Esophagus (tissue), 2 donors: Measurements from ENCODE around the gene MLLT10. TPM values are rescaled to one million over a fixed set of nuclear protein-coding genes. Genes with fewer than 3 reads are reported as not detected.

Experiments
- H3K27ac ChIP-seq, 2 donors: one replicate each; pipeline ENCODE4 v1.5.1; 2013; ENCODE audit warnings: low read depth in 2 of 2, mild to moderate bottlenecking in 2 of 2, inconsistent platforms in 1 of 2, low read length in 1 of 2, moderate library complexity in 1 of 2
- H3K27me3 ChIP-seq, 2 donors: one replicate each; pipeline ENCODE4 v1.6.1; 2013; ENCODE audit warnings: low read length in 2 of 2, control low read depth in 1 of 2, mild to moderate bottlenecking in 1 of 2; ENCODE audit not compliant: insufficient read depth in 2 of 2, control insufficient read depth in 1 of 2
- H3K36me3 ChIP-seq, 2 donors: one replicate each; pipeline ENCODE4 v1.6.1; 2013; ENCODE audit warnings: low read length in 1 of 2; ENCODE audit not compliant: control insufficient read depth in 2 of 2, insufficient read depth in 2 of 2
- H3K4me1 ChIP-seq, 2 donors: one replicate each; pipeline ENCODE4 v1.6.1; 2013; ENCODE audit warnings: low read length in 1 of 2; ENCODE audit not compliant: control insufficient read depth in 2 of 2, insufficient read depth in 2 of 2
- H3K4me3 ChIP-seq, 2 donors: one replicate each; pipeline ENCODE4 v1.5.1; 2013; ENCODE audit warnings: low read length in 2 of 2, mild to moderate bottlenecking in 2 of 2, low read depth in 1 of 2, moderate library complexity in 1 of 2
- H3K9me3 ChIP-seq, 2 donors: one replicate each; pipeline ENCODE4 v1.6.1; 2013; ENCODE audit warnings: mild to moderate bottlenecking in 2 of 2, low read depth in 1 of 2, low read length in 1 of 2, moderate library complexity in 1 of 2; ENCODE audit not compliant: control insufficient read depth in 2 of 2, insufficient read depth in 1 of 2
- WGBS, 2 donors: extraction: QIAGEN DNeasy Blood & Tissue Kit; methylation state at CpG; one replicate each; pipeline ENCODE4 v1.1.7; 2013; 5-methylcytosine and 5-hydroxymethylcytosine counted together
- polyA plus RNA-seq, 2 donors: library from polyadenylated mRNA; stranded (reverse); fragments of 200-250 nt; gene quantifications; one replicate each; pipeline ENCODE4 v1.2.3, GENCODE V29; 2013
- donor health status: healthy with polysubstance abuse.
- donor health status: Bipolar disorder and iron deficiency.

Gene MLLT10
- polyA plus RNA-seq, 2 donors: 14.2 to 17.7 TPM

DNA sequence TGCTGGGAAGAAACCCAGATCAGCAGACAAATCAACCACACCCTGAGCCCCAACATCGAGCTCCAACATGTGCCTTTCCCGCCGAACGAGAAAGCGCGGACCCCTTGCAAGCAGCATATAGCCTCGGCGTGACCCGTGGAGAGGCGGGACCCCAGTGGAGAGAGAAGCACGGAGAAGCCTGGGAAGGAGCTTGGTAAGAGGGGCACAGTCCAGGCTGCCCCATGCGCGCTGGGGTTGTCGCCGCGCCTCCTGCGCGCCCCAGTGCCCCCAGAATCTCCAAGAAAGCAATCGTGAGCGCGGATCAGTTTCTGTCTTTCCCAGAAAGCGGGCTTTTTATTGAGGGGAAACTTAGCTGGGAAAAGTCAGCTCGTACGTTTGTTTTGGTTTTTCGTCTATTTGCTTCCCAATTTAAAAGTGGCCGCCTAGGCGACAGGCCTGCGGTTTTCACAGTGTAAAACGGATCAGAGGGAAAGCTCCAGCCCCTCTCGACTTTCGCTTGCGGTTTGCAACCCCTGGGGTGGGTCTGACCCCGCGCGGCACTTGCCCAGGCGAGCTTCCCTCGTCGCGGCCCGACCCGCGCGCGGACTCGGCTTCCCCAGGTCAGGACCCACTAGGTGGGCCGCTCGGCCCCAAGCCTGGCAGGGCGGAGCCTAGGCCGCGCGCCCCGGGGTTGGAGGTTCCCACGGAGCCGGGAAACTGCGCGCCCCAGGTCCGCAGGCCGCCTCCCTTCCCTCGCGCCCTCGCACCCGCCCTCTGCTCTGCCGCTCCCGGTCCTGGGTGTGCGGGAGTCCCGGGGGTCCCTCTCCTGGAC is 39.6 kb upstream of the MLLT10 start:
- 16 to 17% methylated on average over 66 of the region's 66 CpGs for WGBS, 2 donors
- H3K36me3 ChIP-seq: no peaks in the 10 kb centered on the region
- H3K4me1 ChIP-seq: peaks cover 0 to 3% of the 10 kb centered on the region in 2 donors
- peak overlapping the region; percentile 43 to 44 for H3K27ac ChIP-seq
- no peaks in the 10 kb centered on the region for H3K9me3 ChIP-seq
- H3K27me3 ChIP-seq: no peaks in the 10 kb centered on the region
- H3K4me3 ChIP-seq: peak overlapping the region; percentile 66 to 73

DNA sequence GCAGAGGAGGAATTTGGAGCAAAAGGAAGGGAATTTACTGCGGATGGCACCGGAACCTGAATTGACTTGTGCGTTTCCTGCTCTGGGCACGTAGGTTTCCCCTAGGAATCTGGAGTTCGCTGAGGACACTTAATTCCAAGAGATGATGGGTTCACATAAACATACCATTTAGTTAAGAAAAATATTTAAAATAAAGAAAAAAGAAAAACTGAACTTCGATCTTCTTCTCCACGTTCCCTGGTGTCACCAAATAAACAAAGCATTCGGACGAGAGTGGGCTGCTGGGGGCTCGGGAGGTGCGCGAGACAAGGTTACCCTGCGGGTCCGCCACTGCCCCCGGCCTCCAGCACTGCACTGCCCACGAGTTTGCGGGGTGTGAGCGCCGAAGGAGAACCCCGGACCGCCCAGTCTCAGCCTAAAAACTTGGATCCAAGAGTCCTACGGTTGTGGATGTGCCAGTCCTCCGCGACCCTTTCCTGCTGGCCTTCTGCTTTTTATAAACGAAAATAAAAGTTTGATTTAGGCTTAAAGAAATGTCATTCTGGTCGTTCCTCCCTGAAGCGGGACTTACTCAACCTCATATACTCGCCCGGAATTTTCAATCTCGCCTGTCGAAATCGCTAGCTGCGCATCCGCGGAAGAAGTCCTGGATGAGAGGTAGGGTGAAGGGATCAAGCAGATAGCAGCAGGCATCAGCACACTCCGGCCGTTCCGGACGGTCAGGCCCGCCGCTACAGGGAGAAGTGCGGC is 38.9 kb upstream of the MLLT10 start:
- H3K9me3 ChIP-seq: no peaks in the 10 kb centered on the region
- peak overlapping the region in 1 of 2 donors; percentile 43 for H3K27ac ChIP-seq
- no peaks in the 10 kb centered on the region for H3K27me3 ChIP-seq

DNA sequence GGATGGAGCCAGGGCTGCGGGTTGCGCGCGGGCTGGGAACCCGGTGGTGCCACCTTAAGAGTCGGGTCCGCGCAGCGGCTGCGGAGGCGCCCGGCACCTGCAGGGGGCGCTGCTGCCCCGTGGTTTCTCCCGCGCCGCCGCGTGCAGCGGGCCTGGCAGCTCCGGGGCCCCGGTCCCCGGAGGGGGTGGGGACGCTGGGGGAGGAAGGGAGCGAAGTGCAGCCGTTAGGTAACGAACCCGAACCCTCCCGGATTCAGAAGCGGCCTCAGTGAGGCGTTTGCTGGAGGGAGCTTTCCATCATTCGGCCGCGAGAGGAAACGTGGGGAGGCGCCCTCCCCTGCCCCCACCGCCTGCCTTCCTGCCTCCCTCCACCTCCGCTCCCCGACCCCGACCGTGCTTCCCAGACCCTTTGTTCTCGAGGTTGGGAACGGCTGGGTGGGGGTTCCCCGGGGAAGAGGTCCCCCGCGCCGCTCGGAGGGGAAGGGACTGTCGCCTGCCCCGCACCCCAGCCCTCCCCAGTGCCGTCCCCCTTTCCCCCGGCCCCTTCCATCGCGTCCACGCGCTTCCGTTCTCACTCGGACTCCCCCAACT is 38.2 kb upstream of the MLLT10 start:
- no peaks in the 10 kb centered on the region for H3K9me3 ChIP-seq
- peak overlapping the region; percentile 49 to 75 for H3K27ac ChIP-seq
- peaks cover 0 to 3% of the 10 kb centered on the region in 2 donors for H3K4me1 ChIP-seq
- H3K4me3 ChIP-seq: peak overlapping the region; percentile 66 to 73
- WGBS, 2 donors: 1% methylated on average over 34 to 57 of the region's 58 CpGs
- no peaks in the 10 kb centered on the region for H3K36me3 ChIP-seq
- no peaks in the 10 kb centered on the region for H3K27me3 ChIP-seq

More for the DNA sequence above, 38.9 kb upstream of the MLLT10 start:
- no peaks in the 10 kb centered on the region for H3K36me3 ChIP-seq
- peaks cover 0 to 3% of the 10 kb centered on the region in 2 donors for H3K4me1 ChIP-seq
- H3K4me3 ChIP-seq: peak overlapping the region; percentile 66 to 73
- WGBS, 2 donors: 0% methylated on average over 39 to 42 of the region's 42 CpGs

DNA sequence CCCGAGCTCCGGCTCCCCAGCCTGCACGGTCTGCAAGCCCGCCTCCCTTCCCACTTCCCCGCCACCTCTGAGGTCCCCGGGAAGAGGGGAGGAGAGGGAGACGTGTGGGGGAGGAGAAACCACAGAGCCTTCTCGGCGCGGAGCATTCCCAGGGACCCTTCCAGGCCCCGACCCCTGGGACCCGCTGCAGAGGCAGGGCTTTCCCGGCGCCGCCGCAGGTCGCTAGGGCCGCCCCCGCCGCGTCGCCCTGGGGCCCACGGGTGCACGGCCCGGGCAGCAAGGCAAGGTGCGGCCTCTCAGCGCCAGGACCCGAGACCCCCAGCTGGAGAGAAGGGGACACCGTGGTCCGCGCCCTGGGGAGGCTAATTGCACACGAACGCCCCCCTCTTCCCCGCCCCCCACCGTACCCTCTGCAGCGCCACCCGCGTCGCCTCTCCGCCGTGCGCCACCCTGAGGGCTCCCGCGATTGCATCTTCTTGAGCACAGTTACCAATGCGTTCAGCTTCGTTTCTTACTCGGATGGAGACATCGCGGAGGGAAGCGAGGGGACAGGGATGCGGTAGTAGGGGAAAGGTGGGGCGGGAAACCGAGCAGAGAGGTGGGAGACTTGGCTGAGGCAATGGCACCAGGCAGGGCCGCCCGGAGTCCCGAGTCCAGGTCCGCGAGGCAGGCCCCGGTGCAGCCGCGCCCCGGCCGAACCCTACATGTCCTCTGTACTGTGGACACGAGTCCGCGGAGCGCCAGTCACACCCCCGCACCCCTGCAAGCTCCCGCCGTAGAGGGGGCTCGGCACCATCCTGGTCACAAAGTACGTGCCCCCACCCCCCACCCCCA is 37.5 kb upstream of the MLLT10 start:
- peaks cover 0 to 3% of the 10 kb centered on the region in 2 donors for H3K4me1 ChIP-seq
- H3K27ac ChIP-seq: peak overlapping the region; percentile 49 to 75
- H3K4me3 ChIP-seq: peak overlapping the region; percentile 66 to 73
- no peaks in the 10 kb centered on the region for H3K9me3 ChIP-seq
- H3K36me3 ChIP-seq: no peaks in the 10 kb centered on the region
- no peaks in the 10 kb centered on the region for H3K27me3 ChIP-seq
- WGBS, 2 donors: 0 to 1% methylated on average over 63 to 72 of the region's 72 CpGs

DNA sequence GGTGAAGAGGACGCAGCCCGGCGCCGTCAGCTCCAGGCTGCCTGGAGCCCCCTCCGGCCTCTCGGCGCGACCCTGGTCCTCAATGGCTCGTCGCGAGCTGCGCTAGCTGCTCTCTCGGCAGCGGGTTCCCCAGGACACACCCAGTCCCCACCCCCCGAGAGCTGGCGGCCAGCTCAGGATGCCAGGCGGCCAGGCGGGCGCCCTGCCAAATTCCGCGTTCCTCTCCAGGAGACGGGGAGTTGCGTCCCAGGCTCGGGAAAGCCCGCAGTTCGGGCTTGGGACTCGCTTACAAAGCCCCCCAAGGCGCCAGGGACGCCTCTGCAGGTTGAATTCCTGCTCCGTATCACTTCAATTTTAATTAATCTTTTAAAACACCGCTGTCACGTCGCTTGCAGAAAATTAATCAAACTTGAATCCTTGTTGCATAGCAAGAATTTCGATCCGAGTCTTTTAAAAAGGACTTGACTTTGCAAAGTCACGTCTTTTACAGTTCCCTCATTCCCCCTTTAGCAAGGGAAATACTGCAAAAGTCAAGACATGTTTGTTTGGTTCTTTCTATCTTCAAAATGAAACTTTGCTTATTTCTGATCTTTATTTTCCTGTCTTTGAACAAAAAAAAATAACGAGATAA is 36.7 kb upstream of the MLLT10 start:
- H3K4me1 ChIP-seq: peaks cover 0 to 3% of the 10 kb centered on the region in 2 donors
- H3K36me3 ChIP-seq: no peaks in the 10 kb centered on the region
- H3K4me3 ChIP-seq: peak overlapping the region; percentile 66 to 73
- no peaks in the 10 kb centered on the region for H3K27me3 ChIP-seq
- peak overlapping the region; percentile 49 to 75 for H3K27ac ChIP-seq
- no peaks in the 10 kb centered on the region for H3K9me3 ChIP-seq
- 2% methylated on average over 37 of the region's 37 CpGs for WGBS, 2 donors

DNA sequence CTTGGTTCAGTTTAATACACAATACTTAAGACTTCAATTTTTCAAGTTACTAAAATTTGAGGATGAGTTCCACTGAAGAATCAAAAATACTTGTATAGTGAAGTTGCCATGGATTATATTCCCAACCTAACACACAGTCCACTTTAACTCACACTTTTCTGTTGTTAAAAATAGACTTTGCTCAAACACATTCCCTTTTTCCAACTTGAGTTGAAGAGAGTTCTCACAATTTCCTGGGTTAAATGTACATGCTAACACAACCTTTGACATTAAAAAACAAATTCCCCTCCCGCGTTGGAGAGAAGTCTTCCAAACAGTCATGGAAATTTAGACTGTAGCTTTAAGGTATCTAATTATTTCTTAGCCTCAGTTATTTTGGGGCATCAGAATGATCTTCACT is 35.7 kb upstream of the MLLT10 start:
- Histone ChIP-seq H3K9me3 (no peaks in the 10 kb centered on the region), H3K27me3 (no peaks in the 10 kb centered on the region), H3K4me1 (peaks cover 0 to 3% of the 10 kb centered on the region in 2 donors), H3K4me3 (no peak overlapping the region), H3K36me3 (no peaks in the 10 kb centered on the region), H3K27ac (no peak overlapping the region)
- 82 to 86% methylated on average over 2 of the region's 2 CpGs for WGBS, 2 donors

DNA sequence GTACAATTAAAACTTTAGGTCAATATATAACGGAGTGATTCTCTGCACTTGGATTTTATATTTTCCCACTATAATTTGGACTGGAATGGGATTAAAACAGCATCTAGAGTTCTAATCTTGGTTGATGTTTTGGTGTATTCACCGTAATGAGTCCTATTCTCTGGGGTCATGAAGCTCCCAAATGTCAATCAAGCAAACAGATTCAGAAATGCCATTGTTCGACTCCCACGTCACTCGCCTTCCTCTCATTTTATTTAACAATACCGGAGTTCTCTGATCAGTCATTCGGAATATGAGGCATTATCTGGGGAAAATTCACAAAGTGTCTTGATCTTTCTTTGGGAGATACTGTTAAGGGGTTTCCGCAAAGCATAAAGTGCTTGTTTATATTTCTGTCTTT is 35.0 kb upstream of the MLLT10 start:
- 96 to 98% methylated on average over 8 of the region's 8 CpGs for WGBS, 2 donors
- Histone ChIP-seq H3K36me3 (no peaks in the 10 kb centered on the region), H3K4me3 (no peak overlapping the region), H3K27ac (no peak overlapping the region), H3K27me3 (no peaks in the 10 kb centered on the region), H3K9me3 (no peaks in the 10 kb centered on the region), H3K4me1 (peaks cover 0 to 3% of the 10 kb centered on the region in 2 donors)

DNA sequence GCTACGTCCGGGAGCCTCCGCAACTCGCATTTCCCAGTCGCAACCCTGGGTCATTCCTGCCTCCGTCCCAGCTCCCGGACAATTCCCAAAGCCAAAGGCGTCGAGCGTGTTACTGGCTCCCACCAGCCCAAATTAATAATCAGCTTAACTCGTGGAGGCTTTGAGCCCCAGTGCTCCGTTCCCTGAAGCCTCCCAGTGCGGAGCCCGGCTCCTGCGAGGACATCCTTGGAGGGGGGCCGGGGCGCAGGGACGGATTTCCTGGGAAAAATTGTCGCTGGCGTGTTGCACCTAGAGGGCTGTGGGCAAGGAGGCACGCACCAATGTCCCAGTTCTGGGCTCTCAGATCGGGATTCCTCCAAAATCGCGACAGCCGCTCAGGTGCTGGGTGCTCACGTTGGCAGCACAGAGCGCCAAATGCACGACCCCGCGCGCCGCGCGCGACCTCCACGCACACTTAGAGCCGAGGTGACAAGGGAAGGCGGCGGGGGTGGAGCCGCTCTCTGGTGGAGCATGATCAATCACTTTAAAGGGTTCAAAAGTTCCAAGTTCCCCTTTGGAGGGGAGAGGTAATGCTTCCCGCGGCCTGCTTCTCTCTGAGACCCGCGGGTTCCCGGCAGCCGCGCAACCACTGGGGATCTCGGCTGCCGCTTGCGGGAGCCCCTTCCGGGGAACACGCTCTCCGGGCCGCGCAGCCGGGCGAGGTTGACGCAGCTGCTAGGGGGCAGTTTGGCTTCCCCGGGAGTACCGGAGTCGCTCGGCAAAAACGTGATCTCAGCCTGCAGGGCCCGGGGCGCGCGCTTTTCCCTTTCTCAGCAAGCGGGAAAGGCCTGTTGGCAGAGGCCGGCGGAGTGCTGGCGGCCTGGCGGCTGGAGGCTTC is 34.1 kb upstream of the MLLT10 start:
- WGBS, 2 donors: 66 to 71% methylated on average over 69 to 72 of the region's 72 CpGs
- Histone ChIP-seq H3K4me3 (no peak overlapping the region), H3K27me3 (no peaks in the 10 kb centered on the region), H3K27ac (no peak overlapping the region), H3K4me1 (peaks cover 0 to 3% of the 10 kb centered on the region in 2 donors), H3K9me3 (no peaks in the 10 kb centered on the region), H3K36me3 (no peaks in the 10 kb centered on the region)
